A549 (cell line): ENCODE results near the gene BICDL1.

ENCODE experiments used
- EHF ChIP-seq: fragments of 250-450 bp; sonication (Bioruptor Pico); IDR thresholded peaks from 2 replicates; pipeline ENCODE4 v1.5.0; 2020; ENCODE audit warnings: mild to moderate bottlenecking
- EP300 ChIP-seq, 2 experiments: fragments of >200 bp; sonication (Bioruptor Twin); formaldehyde crosslinking; IDR thresholded peaks; 2 replicates in 1 of 2; 3 replicates in 1 of 2; pipeline ENCODE4 v1.6.1; 2016 to 2017
- ESRRA ChIP-seq: fragments of 150-350 bp; IDR thresholded peaks from 2 replicates; pipeline ENCODE4 v1.6.1; 2014; ENCODE audit warnings: mild to moderate bottlenecking, low read length, borderline replicate concordance
- FOSL2 ChIP-seq, 2 experiments: fragments of 450-650 bp in 1 of 2; fragments of >200 bp in 1 of 2; sonication (Bioruptor Twin) in 1 of 2; formaldehyde crosslinking; IDR thresholded peaks; 2 replicates each; pipeline versions ENCODE4 v1.5.0 to v1.6.1; 2016 to 2020; ENCODE audit warnings: mild to moderate bottlenecking in 1 of 2, moderate library complexity in 1 of 2
- KDM5A ChIP-seq: fragments of 200-600 bp; sonication (generic); IDR thresholded peaks from 2 replicates; pipeline ENCODE4 v1.6.1; 2016; ENCODE audit warnings: antibody characterized with exemption, mild to moderate bottlenecking
- MAX ChIP-seq: IDR thresholded peaks from 2 replicates; pipeline ENCODE4 v1.6.1; 2012
- POLR2A ChIP-seq: IDR thresholded peaks from 2 replicates; pipeline ENCODE4 v1.6.1; 2012; ENCODE audit warnings: mild to moderate bottlenecking, low read length
- RAD21 ChIP-seq, 2 experiments: fragments of >200 bp in 1 of 2; sonication (Bioruptor Twin) in 1 of 2; formaldehyde crosslinking in 1 of 2; IDR thresholded peaks in 1 of 2; conservative IDR thresholded peaks in 1 of 2; 2 replicates in 1 of 2; 3 replicates in 1 of 2; pipeline ENCODE4 v1.6.1; 2012 to 2018; ENCODE audit warnings: inconsistent platforms in 1 of 2
- TF ChIP-seq, protein P1 (sequence below): fragments of >200 bp; sonication (Bioruptor Twin); formaldehyde crosslinking; IDR thresholded peaks from 3 replicates; pipeline ENCODE4 v1.5.1; 2016

GRCh38 chr12:120131116-120131515 lies 142.1 kb downstream of the BICDL1 start:
- TF ChIP-seq MAX (no peak), POLR2A (no peak), KDM5A (no peak), EP300 (IDR thresholded peaks at IDR 0.05) (no peak), RAD21 (conservative IDR thresholded peaks at IDR 0.05 in 1 of 2, IDR thresholded peaks at IDR 0.05 in 1 of 2) (no peak), EHF (CRISPR knock-in tag) (no peak), FOSL2 (IDR thresholded peaks at IDR 0.05) (no peak), FOSL2 (CRISPR knock-in tag; IDR thresholded peaks at IDR 0.05) (no peak), ESRRA (no peak)
- TF ChIP-seq, protein P1, sequence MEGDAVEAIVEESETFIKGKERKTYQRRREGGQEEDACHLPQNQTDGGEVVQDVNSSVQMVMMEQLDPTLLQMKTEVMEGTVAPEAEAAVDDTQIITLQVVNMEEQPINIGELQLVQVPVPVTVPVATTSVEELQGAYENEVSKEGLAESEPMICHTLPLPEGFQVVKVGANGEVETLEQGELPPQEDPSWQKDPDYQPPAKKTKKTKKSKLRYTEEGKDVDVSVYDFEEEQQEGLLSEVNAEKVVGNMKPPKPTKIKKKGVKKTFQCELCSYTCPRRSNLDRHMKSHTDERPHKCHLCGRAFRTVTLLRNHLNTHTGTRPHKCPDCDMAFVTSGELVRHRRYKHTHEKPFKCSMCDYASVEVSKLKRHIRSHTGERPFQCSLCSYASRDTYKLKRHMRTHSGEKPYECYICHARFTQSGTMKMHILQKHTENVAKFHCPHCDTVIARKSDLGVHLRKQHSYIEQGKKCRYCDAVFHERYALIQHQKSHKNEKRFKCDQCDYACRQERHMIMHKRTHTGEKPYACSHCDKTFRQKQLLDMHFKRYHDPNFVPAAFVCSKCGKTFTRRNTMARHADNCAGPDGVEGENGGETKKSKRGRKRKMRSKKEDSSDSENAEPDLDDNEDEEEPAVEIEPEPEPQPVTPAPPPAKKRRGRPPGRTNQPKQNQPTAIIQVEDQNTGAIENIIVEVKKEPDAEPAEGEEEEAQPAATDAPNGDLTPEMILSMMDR: no peak
